ENCODE data around the gene PSMD7.

PSMD7 gene

GRCh38 chr16:74296432-74297144, at the start of gene PSMD7:
PSMD7 (plus strand) TSS chr16:74296814; CDS start chr16:74296915, 101 bp downstream.
- in situ Hi-C loops (cut with MboI; ENCODE audit: low sequenced_read_pairs) = no loop called here

- in situ Hi-C loops (cut with MboI; ENCODE audit: low sequenced_read_pairs) = no loop called here
Measured at GRCh38 chr16:74249254-74249653, 47.4 kb upstream of the PSMD7 start.

- in situ Hi-C loops (cut with MboI; ENCODE audit: low sequenced_read_pairs) = no loop called here
Measured at GRCh38 chr16:74249846-74250245, 46.8 kb upstream of the PSMD7 start.

- in situ Hi-C loops (cut with MboI; ENCODE audit: low sequenced_read_pairs) = no loop called here
Measured at GRCh38 chr16:74252329-74252728, 44.3 kb upstream of the PSMD7 start.

GRCh38 chr16:74253161-74253938, 43.3 kb upstream of the PSMD7 start:
- in situ Hi-C loops (cut with MboI; ENCODE audit: low sequenced_read_pairs) = no loop called here

GRCh38 chr16:74257061-74257460, 39.6 kb upstream of the PSMD7 start:
- in situ Hi-C loops (cut with MboI; ENCODE audit: low sequenced_read_pairs) = no loop called here

- in situ Hi-C loops (cut with MboI; ENCODE audit: low sequenced_read_pairs) = no loop called here
Measured at GRCh38 chr16:74261068-74261467, 35.5 kb upstream of the PSMD7 start.

- in situ Hi-C loops (cut with MboI; ENCODE audit: low sequenced_read_pairs) = no loop called here
Measured at GRCh38 chr16:74264811-74265210, 31.8 kb upstream of the PSMD7 start.

GRCh38 chr16:74268372-74268782, 28.2 kb upstream of the PSMD7 start:
- in situ Hi-C loops (cut with MboI; ENCODE audit: low sequenced_read_pairs) = no loop called here

GRCh38 chr16:74271872-74272271, 24.7 kb upstream of the PSMD7 start:
- in situ Hi-C loops (cut with MboI; ENCODE audit: low sequenced_read_pairs) = no loop called here

GRCh38 chr16:74275031-74275636, 21.5 kb upstream of the PSMD7 start:
- in situ Hi-C loops (cut with MboI; ENCODE audit: low sequenced_read_pairs) = no loop called here

- in situ Hi-C loops (cut with MboI; ENCODE audit: low sequenced_read_pairs) = no loop called here
Measured at GRCh38 chr16:74275711-74276110, 20.9 kb upstream of the PSMD7 start.

- in situ Hi-C loops (cut with MboI; ENCODE audit: low sequenced_read_pairs) = no loop called here
Measured at GRCh38 chr16:74277974-74278373, 18.6 kb upstream of the PSMD7 start.

- in situ Hi-C loops (cut with MboI; ENCODE audit: low sequenced_read_pairs) = no loop called here
Measured at GRCh38 chr16:74279266-74279665, 17.3 kb upstream of the PSMD7 start.

- in situ Hi-C loops (cut with MboI; ENCODE audit: low sequenced_read_pairs) = no loop called here
Measured at GRCh38 chr16:74279805-74280204, 16.8 kb upstream of the PSMD7 start.

GRCh38 chr16:74280448-74280847, 16.2 kb upstream of the PSMD7 start:
- in situ Hi-C loops (cut with MboI; ENCODE audit: low sequenced_read_pairs) = no loop called here

GRCh38 chr16:74281300-74281699, 15.3 kb upstream of the PSMD7 start:
- in situ Hi-C loops (cut with MboI; ENCODE audit: low sequenced_read_pairs) = no loop called here

GRCh38 chr16:74283716-74284115, 12.9 kb upstream of the PSMD7 start:
- in situ Hi-C loops (cut with MboI; ENCODE audit: low sequenced_read_pairs) = no loop called here

GRCh38 chr16:74288065-74288464, 8.5 kb upstream of the PSMD7 start:
- in situ Hi-C loops (cut with MboI; ENCODE audit: low sequenced_read_pairs) = no loop called here

GRCh38 chr16:74290356-74290755, 6.3 kb upstream of the PSMD7 start:
- in situ Hi-C loops (cut with MboI; ENCODE audit: low sequenced_read_pairs) = no loop called here

- in situ Hi-C loops (cut with MboI; ENCODE audit: low sequenced_read_pairs) = no loop called here
Measured at GRCh38 chr16:74291176-74291575, 5.4 kb upstream of the PSMD7 start.
